AG10803 (cell line): ENCODE results near the gene FAM222B.
"Not testable (repeated sequence)": the region's sequence is repeated elsewhere in the genome, so short reads cannot be mapped to it uniquely, and the experiment has no call there.

Source experiments
- DNase-seq: peaks from one replicate; pipeline ENCODE4 v3.0.0; 2010; ENCODE audit warnings: low read depth
- H3K4me3 ChIP-seq: 2 replicates; pipeline ENCODE4 v1.5.1; 2011; ENCODE audit warnings: mild to moderate bottlenecking, low read length, control low read depth
- CTCF ChIP-seq: conservative IDR thresholded peaks from 2 replicates; pipeline ENCODE4 v1.5.1; 2011; ENCODE audit warnings: mild to moderate bottlenecking, low read length, control low read depth, inconsistent platforms

The FAM222B gene

GRCh38 chr17:28737770-28738679, 104.6 kb downstream of the FAM222B start:
- TF ChIP-seq CTCF, result no peak
- no peak for DNase-seq
- no peak overlapping the region for H3K4me3 ChIP-seq

- H3K4me3 ChIP-seq, result no peak overlapping the region
- DNase-seq, result no peak
- no peak for TF ChIP-seq CTCF
These were observed 105.3 kb downstream of the FAM222B start for GRCh38 chr17:28737316-28737715.

GRCh38 chr17:28735913-28736769, 106.4 kb downstream of the FAM222B start:
- H3K4me3 ChIP-seq, DNase-seq: not testable (repeated sequence)

GRCh38 chr17:28735242-28735722, 107.3 kb downstream of the FAM222B start:
- no peak for DNase-seq

GRCh38 chr17:28734712-28735241, 107.8 kb downstream of the FAM222B start:
- no peak for TF ChIP-seq CTCF
- DNase-seq, result no peak
- H3K4me3 ChIP-seq, result no peak overlapping the region

More at GRCh38 chr17:28735242-28735722, 107.3 kb downstream of the FAM222B start:
- no peak for TF ChIP-seq CTCF
- H3K4me3 ChIP-seq, result no peak overlapping the region

GRCh38 chr17:28733346-28733745, 109.2 kb downstream of the FAM222B start:
- no peak for DNase-seq
- no peak for TF ChIP-seq CTCF

GRCh38 chr17:28729950-28730330, 112.7 kb downstream of the FAM222B start:
- H3K4me3 ChIP-seq, result no peak overlapping the region

More at GRCh38 chr17:28733346-28733745, 109.2 kb downstream of the FAM222B start:
- no peak overlapping the region for H3K4me3 ChIP-seq

More at GRCh38 chr17:28729950-28730330, 112.7 kb downstream of the FAM222B start:
- TF ChIP-seq CTCF, result no peak
- DNase-seq, result no peak
